Ovary (tissue), 3 donors: ENCODE data around the gene LANCL1.

ENCODE experiments used
- CTCF ChIP-seq, 3 donors: fragments of 450-650 bp in 2 of 3; fragments of 200-600 bp in 1 of 3; IDR thresholded peaks; one replicate each; pipeline versions ENCODE4 v1.5.1 to v1.8.0; 2016 to 2022; ENCODE audit warnings: antibody characterized with exemption in 3 of 3, mild to moderate bottlenecking in 1 of 3
- POLR2A ChIP-seq: fragments of 450-650 bp; IDR thresholded peaks from one replicate; pipeline ENCODE4 v1.6.1; 2017; ENCODE audit warnings: antibody characterized with exemption, mild to moderate bottlenecking, moderate library complexity
- donor health status: DM: no; HTN: no; CAD: no.

GRCh38 chr2:210452194-210452593 is 24.4 kb downstream of the LANCL1 start:
- TF ChIP-seq CTCF (IDR thresholded peaks at IDR 0.05) (no peak), POLR2A (no peak)
